HG03521 (cell line): ENCODE data around the gene IGHMBP2.
"Not testable (repeated sequence)": the region's sequence is repeated elsewhere in the genome, so short reads cannot be mapped to it uniquely, and the experiment has no call there.

Experiments used
- ATAC-seq: cut with Tn5 transposase; IDR thresholded peaks from one replicate; pipeline ENCODE4 v1.9.1; 2021; ENCODE audit warnings: mild to moderate bottlenecking, moderate library complexity; ENCODE audit not compliant: unreplicated experiment

Gene IGHMBP2

DNA sequence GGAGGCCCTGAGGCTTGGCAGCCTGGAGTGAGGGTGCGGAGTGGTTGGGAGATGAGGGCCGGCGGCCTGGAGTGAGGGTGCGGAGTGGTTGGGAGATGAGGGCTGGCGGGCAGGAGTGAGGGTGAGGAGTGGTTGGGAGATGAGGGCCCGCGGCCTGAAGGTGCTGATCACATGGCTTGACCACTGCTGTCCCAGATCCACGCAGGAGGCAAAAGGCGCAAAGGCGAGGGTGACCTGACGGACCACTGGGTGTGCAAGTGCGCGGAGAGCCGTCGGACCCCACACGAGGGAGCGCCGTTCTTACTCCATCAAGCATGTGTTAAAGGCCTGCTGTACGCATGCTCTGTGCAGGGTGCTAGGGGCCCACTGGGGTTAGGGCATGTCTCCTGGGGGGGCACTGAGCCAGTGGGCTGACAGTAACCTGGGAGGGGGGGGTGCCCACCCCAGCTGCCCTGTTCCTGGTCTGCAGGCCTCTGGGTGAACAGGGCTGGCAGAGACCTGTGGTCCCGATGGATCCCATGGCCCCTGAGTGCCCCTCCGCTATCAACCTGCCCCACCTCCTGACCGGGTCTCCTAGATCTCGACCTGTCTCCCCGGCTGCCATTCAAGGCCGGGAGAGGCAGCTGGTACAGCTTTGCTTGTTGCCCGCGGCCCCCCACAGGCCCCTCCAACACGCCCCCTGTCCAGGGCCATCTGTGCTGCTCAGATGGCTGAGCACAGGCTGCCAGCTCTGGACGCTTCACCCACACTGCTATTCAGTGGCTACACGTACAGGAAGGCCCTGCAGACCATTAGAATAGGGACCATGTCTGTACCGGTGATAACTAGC, 56.0 kb downstream of the IGHMBP2 start:
- no peak for ATAC-seq

- ATAC-seq, result no peak
Observed at GRCh38 chr11:68960294-68961071, 56.8 kb downstream of the IGHMBP2 start.

- no peak for ATAC-seq
Observed at GRCh38 chr11:68961245-68961644, 57.6 kb downstream of the IGHMBP2 start.

DNA sequence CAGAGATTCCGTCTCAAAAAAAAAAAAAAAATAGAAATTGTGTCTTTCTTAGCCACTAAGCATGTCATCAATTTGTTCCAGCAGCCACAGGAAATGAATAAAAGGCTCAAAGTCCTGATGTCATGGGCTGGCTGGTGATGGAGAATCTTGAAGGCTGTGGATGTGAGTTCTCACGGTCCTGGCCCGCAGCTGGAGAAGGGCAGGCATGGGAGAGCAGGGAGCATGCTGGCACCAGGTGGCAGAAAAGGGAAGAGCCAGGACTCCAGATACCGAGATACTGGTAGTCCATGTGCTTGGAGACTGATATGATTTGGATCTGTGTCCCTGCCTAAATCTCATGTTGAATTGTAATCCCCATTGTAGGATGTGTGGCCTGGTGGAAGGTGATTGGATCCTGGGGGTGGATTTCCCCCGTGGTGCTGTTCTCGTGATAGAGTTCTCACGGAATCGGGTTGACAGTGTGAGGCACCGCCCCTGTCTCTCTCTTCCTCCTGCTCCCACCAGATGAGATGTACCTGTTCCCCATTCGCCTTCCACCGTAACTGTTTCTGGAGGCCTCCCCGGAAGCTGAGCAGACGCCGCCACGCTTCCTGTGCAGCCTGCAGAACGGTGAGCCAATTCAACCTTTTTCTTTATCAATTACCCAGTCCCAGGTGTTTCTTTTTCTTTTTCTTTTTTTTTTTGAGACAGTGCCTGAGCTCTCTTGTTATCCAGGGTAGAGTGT, 59.0 kb downstream of the IGHMBP2 start:
- no peak for ATAC-seq

DNA sequence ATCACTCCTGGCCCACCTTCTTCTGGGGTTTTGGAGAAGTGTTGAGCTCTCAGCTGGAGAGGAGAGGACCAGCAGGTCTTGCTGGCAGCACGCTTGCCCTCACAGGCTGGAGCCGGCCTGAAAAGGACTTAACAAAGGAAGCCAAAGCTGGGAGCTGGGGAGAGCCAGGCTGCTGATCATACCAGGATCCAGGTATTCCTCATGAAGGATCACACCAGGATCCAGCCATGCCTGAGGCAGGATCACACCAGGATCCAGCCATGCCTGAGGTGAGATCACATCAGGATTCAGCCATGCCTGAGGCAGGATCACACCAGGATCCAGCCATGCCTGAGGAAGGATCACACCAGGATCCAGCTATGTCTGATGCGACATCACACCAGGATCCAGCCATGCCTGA, 60.1 kb downstream of the IGHMBP2 start:
- ATAC-seq, result no peak

- no peak for ATAC-seq
Observed at GRCh38 chr11:68965901-68966853, 62.5 kb downstream of the IGHMBP2 start.

- no peak for ATAC-seq
Observed at GRCh38 chr11:68966894-68967780, 63.4 kb downstream of the IGHMBP2 start.

GRCh38 chr11:68968306-68969250, 64.9 kb downstream of the IGHMBP2 start:
- no peak for ATAC-seq

GRCh38 chr11:68969386-68969785, 65.7 kb downstream of the IGHMBP2 start:
- ATAC-seq, result no peak

- no peak for ATAC-seq
Observed at GRCh38 chr11:68970921-68971636, 67.4 kb downstream of the IGHMBP2 start.

DNA sequence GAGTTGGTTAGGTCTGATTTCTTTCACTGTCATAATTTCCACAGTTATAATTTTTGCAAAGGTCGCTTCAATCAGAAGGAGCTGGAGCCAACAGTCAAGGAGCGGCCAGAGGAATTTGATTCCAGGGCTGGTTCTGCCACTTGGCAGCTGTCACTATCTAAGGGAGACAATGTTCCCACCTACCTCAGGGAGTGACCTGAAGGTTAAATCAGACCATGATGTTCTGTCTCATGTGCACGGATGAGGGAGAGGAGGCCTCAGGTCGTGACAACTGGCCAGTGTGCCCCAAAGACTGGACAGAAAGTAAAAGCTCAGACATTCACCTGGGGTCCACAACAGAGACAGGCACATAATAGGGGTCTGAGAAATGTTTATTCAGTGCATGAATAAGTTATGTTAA, 69.5 kb downstream of the IGHMBP2 start:
- no peak for ATAC-seq

- ATAC-seq, result not testable (repeated sequence)
Observed at GRCh38 chr11:68973706-68974105, 70.0 kb downstream of the IGHMBP2 start.

DNA sequence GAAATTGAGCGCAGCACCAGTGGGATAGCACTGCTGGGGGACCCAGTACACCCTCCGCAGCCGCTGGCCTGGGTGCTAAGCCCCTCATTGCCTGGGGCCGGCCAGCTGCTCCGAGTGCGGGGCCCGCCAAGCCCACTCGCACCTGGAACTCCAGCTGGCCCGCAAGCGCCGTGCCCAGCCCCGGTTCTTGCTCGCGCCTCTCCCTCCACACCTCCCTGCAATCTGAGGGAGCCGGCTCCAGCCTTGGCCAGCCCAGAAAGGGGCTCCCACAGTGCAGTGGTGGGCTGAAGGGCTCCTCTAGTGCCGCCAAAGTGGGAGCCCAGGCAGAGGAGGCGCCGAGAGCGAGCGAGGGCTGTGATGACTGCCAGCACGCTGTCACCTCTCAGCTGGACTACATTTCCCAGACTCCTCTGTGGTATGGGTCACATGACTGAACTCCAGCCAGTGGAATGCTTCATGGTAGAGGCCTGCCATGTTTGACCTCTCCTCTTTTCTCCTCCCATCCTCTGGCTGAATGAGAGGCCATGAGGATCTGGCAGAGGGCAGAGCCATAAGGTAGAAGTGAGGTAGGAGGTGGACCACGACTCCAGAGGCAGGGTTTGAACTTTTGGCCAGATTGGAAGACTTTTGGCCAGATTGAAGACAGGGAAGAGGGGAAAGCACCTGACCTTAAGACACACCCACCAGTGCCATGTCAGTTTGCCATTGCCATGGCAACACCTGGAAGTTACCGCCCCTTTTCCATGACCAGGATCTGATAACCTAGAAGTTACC, 70.9 kb downstream of the IGHMBP2 start:
- ATAC-seq, result no peak

DNA sequence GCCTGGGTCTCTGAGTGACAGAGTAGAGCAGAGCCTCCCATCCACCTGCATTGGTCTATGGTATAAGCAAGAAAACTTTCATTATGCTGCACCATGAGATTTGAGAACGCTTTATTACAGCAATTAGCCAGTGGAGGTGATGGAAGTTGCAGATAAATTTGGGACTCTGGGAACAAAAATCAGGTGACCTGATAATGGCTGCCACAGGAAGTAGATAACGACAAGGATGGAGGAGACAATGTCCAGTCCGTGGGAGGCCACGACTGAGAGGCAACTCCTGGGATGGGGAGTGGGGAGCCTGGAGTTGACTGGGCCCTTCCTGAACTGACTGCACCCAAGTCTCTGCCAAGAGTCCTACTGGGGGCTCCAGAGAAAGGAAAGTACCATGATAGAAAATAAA, 72.4 kb downstream of the IGHMBP2 start:
- ATAC-seq, result no peak

DNA sequence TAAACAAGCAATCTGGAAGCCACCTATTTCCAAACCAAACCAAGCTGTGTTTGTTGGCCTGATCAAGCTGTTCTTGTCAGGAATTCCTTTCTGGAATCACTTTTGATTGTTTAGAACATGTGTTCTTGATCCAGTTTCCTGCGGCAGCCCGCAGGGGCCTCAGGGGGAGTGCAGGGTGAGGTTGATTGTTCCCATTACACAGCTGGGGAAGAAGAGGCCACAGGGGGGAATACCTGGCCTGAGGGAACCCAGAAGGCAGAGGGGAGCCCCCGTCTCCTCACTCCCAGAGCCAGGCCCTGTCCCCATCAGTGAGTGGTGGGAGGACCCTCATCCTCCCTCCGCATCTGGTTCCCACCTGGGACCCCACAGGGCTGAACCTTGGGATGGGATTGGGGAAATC, 72.9 kb downstream of the IGHMBP2 start:
- ATAC-seq, result no peak

DNA sequence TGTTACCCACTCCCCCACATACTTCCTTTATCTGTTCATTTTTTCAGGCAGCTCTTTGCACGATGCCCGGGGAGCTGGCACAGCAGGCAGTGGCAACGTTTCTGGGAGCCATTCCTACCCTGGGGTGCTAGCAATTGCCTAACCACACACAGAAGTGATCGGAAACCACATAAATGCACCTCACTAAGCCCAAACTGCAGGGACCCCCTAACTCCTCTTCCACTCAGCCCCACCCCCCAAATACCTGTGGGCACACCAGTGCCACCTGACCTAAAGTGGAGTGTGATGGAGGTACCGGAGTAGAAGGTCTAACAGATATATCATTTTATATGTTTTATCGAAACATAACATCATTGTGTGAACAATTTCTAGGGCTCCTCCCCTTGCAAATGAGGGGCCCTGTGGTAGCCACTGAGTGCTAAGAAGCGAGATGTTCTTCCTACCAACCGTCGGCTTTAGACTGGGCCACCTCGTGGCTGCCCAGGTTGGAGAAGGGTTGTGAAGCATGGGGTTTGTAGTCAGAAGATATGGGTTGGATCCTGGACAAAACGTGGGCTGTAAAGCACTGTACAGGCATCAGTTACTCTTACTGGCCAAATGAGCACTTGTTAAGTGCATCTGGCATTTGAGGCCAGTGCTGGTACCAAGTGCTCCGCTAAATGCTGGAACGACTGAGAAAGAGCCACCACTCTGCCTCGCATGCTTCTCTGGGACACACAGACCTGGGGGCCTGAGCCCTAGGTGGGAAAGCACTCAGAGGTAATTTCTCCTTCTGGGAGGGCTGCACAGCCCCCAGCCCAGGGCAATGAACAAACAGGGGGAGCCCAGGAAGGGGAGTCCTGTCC, 74.3 kb downstream of the IGHMBP2 start:
- no peak for ATAC-seq
